Hepatocyte (in vitro differentiated cells): ENCODE data around the gene MEX3B. TPM values are rescaled to one million over a fixed set of nuclear protein-coding genes. Genes with fewer than 3 reads are reported as not detected.

ENCODE experiments used
- DNase-seq: peaks from one replicate; pipeline ENCODE4 v3.0.0-alpha.2; 2016; ENCODE audit warnings: low spot score
- H2AFZ ChIP-seq: fragments of 200-600 bp; sonication (generic); 2 replicates; pipeline ENCODE4 v1.6.0; 2016; ENCODE audit warnings: antibody characterized with exemption, mild to moderate bottlenecking
- H3K27ac ChIP-seq: fragments of 200-600 bp; sonication (generic); 2 replicates; pipeline ENCODE4 v1.5.1; 2016; ENCODE audit warnings: mild to moderate bottlenecking
- H3K27me3 ChIP-seq: fragments of 200-600 bp; sonication (generic); 2 replicates; pipeline ENCODE4 v1.6.1; 2016
- H3K36me3 ChIP-seq: fragments of 200-600 bp; sonication (generic); replicated peaks from 2 replicates; pipeline ENCODE4 v1.5.1; 2016; ENCODE audit warnings: low read depth; ENCODE audit not compliant: insufficient read depth
- H3K4me1 ChIP-seq: fragments of 200-600 bp; sonication (generic); 2 replicates; pipeline ENCODE4 v1.5.1; 2016; ENCODE audit warnings: mild to moderate bottlenecking, moderate library complexity; ENCODE audit not compliant: insufficient read depth
- H3K4me2 ChIP-seq: fragments of 200-600 bp; sonication (generic); 2 replicates; pipeline ENCODE4 v1.6.0; 2016
- H3K4me3 ChIP-seq: fragments of 200-600 bp; sonication (generic); 2 replicates; pipeline ENCODE4 v1.5.1; 2016; ENCODE audit warnings: mild to moderate bottlenecking
- H3K79me2 ChIP-seq: fragments of 200-600 bp; sonication (generic); 2 replicates; pipeline ENCODE4 v1.6.0; 2017; ENCODE audit warnings: mild to moderate bottlenecking
- H3K9me2 ChIP-seq: fragments of 200-600 bp; sonication (generic); replicated peaks from 2 replicates; pipeline ENCODE4 v1.6.0; 2017; ENCODE audit warnings: mild to moderate bottlenecking; ENCODE audit not compliant: insufficient read depth
- H3K9me3 ChIP-seq: fragments of 200-600 bp; sonication (generic); 2 replicates; pipeline ENCODE4 v1.5.1; 2016; ENCODE audit warnings: low read depth, mild to moderate bottlenecking
- H4K20me1 ChIP-seq: fragments of 200-600 bp; sonication (generic); 2 replicates; pipeline ENCODE4 v1.6.0; 2016; ENCODE audit warnings: mild to moderate bottlenecking; ENCODE audit not compliant: insufficient read depth, poor library complexity, severe bottlenecking
- CTCF ChIP-seq: fragments of 200-600 bp; sonication (generic); IDR thresholded peaks from 2 replicates; pipeline ENCODE4 v1.5.1; 2016; ENCODE audit warnings: antibody characterized with exemption, mild to moderate bottlenecking; ENCODE audit not compliant: poor library complexity
- EZH2 ChIP-seq: fragments of 200-600 bp; sonication (generic); IDR thresholded peaks from 2 replicates; pipeline ENCODE4 v1.6.1; 2016; ENCODE audit warnings: antibody characterized with exemption, mild to moderate bottlenecking, borderline replicate concordance
- EZH2phosphoT487 ChIP-seq: fragments of 200-600 bp; sonication (generic); IDR thresholded peaks from one replicate; pipeline ENCODE4 v1.6.1; 2018; ENCODE audit warnings: antibody characterized with exemption, mild to moderate bottlenecking, low read depth, moderate library complexity; ENCODE audit not compliant: unreplicated experiment, severe bottlenecking
- WGBS: methylation state at CpG from one replicate; pipeline ENCODE4 v1.1.6; 2016; ENCODE audit warnings: low lambda C conversion rate; ENCODE audit errors: missing lambda C conversion rate; 5-methylcytosine and 5-hydroxymethylcytosine counted together
- polyA plus RNA-seq: library from polyadenylated mRNA; unstranded; fragments of >200 nt; fragmentation: Nextera tagmentation; extraction: Ambion mirVana; gene quantifications from 2 replicates; pipeline ENCODE4 v1.2.1, GENCODE V29; 2016
- total RNA-seq: library from RNA; depleted of rRNA; stranded (reverse); fragments of >200 nt; gene quantifications from 2 replicates; pipeline ENCODE4 v1.2.3, GENCODE V29; 2014

The MEX3B gene
- total RNA-seq (6.9 and 10.0 TPM in 2 replicates), polyA plus RNA-seq (2.6 and 4.8 TPM in 2 replicates)

- 3% methylated on average over 22 of the region's 68 CpGs for WGBS
- Histone ChIP-seq H3K9me2 (no peaks in the 10 kb centered on the region), H3K4me3 (peak within 1 kb of the TSS; percentile 92), H4K20me1 (peaks cover 24% of the 10 kb centered on the region), H3K9me3 (no peaks in the 10 kb centered on the region), H3K27ac (peak within 1 kb of the TSS; percentile 95), H3K36me3 (no peaks in the 10 kb centered on the region), H3K4me1 (peaks cover 6% of the 10 kb centered on the region), H3K4me2 (peak within 1 kb of the TSS; percentile 86), H2AFZ (peak within 1 kb of the TSS; percentile 92), H3K79me2 (peaks cover 27% of the 10 kb centered on the region), H3K27me3 (peaks cover 36% of the 10 kb centered on the region)
- peak; percentile 95 for DNase-seq
- TF ChIP-seq EZH2phosphoT487 (no peak), CTCF (no peak), EZH2 (no peak)
These were observed at the start of gene MEX3B for GRCh38 chr15:82045892-82046665. MEX3B (minus strand) TSS chr15:82046018; CDS start chr15:82045705, 313 bp downstream.

GRCh38 chr15:82093774-82094211, 48.0 kb upstream of the MEX3B start:
- Histone ChIP-seq H4K20me1 (no peaks in the 10 kb centered on the region), H3K4me1 (no peaks in the 10 kb centered on the region), H3K4me3 (no peak overlapping the region), H3K36me3 (no peaks in the 10 kb centered on the region), H3K9me3 (no peaks in the 10 kb centered on the region), H3K27ac (no peak overlapping the region), H2AFZ (no peak overlapping the region), H3K27me3 (no peaks in the 10 kb centered on the region), H3K9me2 (no peaks in the 10 kb centered on the region), H3K79me2 (no peaks in the 10 kb centered on the region), H3K4me2 (no peak overlapping the region)
- no peak for TF ChIP-seq CTCF
- TF ChIP-seq EZH2: no peak
- no peak for DNase-seq
- WGBS: 80% methylated on average over 13 of the region's 13 CpGs

GRCh38 chr15:82093325-82093724, 47.5 kb upstream of the MEX3B start:
- Histone ChIP-seq H3K4me3 (no peak overlapping the region), H3K9me3 (no peaks in the 10 kb centered on the region), H3K4me1 (no peaks in the 10 kb centered on the region), H3K27ac (no peak overlapping the region), H3K36me3 (no peaks in the 10 kb centered on the region), H3K9me2 (no peaks in the 10 kb centered on the region), H2AFZ (no peak overlapping the region), H3K4me2 (no peak overlapping the region), H4K20me1 (no peaks in the 10 kb centered on the region), H3K79me2 (no peaks in the 10 kb centered on the region), H3K27me3 (no peaks in the 10 kb centered on the region)
- TF ChIP-seq CTCF (no peak), EZH2 (no peak), EZH2phosphoT487 (no peak)
- WGBS: 90% methylated on average over 5 of the region's 5 CpGs
- no peak for DNase-seq
